HFFc6 (cell line): ENCODE data around the gene NTNG1. TPM values are rescaled to one million over a fixed set of nuclear protein-coding genes. Genes with fewer than 3 reads are reported as not detected.

Source experiments
- DNase-seq: peaks from one replicate; pipeline ENCODE4 v3.0.0-alpha.2; 2018
- H3K27ac Mint-ChIP-seq: 2 replicates; pipeline ENCODE4 v1.8.0; 2020; ENCODE audit warnings: mild to moderate bottlenecking, mixed read lengths
- H3K27me3 Mint-ChIP-seq: 2 replicates; pipeline ENCODE4 v1.8.0; 2021; ENCODE audit warnings: mild to moderate bottlenecking, moderate library complexity, mixed read lengths; ENCODE audit not compliant: insufficient read depth
- H3K36me3 Mint-ChIP-seq: 2 replicates; pipeline ENCODE4 v1.8.0; 2021; ENCODE audit warnings: low read depth, mixed read lengths
- H3K4me1 Mint-ChIP-seq: 2 replicates; pipeline ENCODE4 v1.8.0; 2020; ENCODE audit warnings: low read depth, mixed read lengths
- H3K4me3 Mint-ChIP-seq: 2 replicates; pipeline ENCODE4 v1.8.0; 2020; ENCODE audit warnings: mild to moderate bottlenecking, moderate library complexity, mixed read lengths
- H3K9me3 Mint-ChIP-seq: 2 replicates; pipeline ENCODE4 v1.8.0; 2020; ENCODE audit warnings: mild to moderate bottlenecking, mixed read lengths
- total RNA-seq, 6 experiments: library from RNA; stranded (reverse); fragmentation: NEBNext Ultra II Directional; extraction: Animal tissue kit (Norgen Biotek cat#: 25700); gene quantifications; 2 replicates in 1 of 6; 3 replicates in 5 of 6; pipeline ENCODE4 v1.2.3, GENCODE V29; 2021
- TF ChIP-seq, protein P1 (sequence below): fragments of 200-600 bp; sonication (generic); IDR thresholded peaks from 2 replicates; pipeline ENCODE4 v1.5.0; 2021; ENCODE audit warnings: antibody characterized with exemption, mild to moderate bottlenecking

Gene NTNG1
- total RNA-seq, 6 experiments from 2014 or later = 1.3 to 8.0 (median 2.2) TPM

DNA sequence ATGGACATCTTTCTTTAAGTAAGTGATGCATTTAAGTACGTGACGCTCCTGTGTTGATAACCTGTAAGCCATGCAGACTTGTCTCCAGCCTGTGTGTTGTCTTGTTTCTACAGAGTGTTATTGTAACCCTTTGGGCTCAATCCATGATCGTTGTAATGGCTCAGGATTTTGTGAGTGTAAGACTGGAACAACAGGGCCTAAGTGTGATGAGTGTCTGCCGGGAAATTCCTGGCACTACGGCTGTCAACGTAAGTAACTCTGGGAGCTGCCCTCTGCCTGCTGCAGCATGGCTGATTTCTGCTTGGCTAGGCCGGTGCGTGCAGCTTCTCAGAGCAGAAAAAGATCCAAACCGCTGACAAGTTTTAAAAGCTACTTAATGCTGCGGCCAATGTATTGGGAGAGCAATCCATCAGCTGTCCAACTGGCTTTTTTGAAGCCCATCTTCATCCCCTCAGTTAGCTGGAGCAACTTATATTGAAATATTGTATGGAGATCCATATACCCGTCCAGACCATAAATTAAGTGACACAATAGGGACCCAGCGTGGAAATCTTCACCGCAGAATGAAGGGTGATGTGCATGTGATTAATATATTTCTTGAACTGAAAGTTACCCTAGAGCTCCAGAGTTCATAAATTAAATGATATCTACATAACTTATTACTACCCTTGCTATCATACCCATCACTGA is 295.9 kb downstream of the NTNG1 start:
- Mint-ChIP-seq H3K9me3 (peaks cover 17% of the 10 kb centered on the region), H3K4me3 (no peak overlapping the region), H3K36me3 (no peaks in the 10 kb centered on the region)

GRCh38 chr1:107439567-107439966 is 298.7 kb downstream of the NTNG1 start:
- peaks cover 17% of the 10 kb centered on the region for H3K9me3 Mint-ChIP-seq
- H3K4me3 Mint-ChIP-seq = no peak overlapping the region
- H3K27ac Mint-ChIP-seq = no peak overlapping the region
- DNase-seq = no peak
- no peaks in the 10 kb centered on the region for H3K4me1 Mint-ChIP-seq
- no peaks in the 10 kb centered on the region for H3K36me3 Mint-ChIP-seq
- no peaks in the 10 kb centered on the region for H3K27me3 Mint-ChIP-seq
- TF ChIP-seq, protein P1, sequence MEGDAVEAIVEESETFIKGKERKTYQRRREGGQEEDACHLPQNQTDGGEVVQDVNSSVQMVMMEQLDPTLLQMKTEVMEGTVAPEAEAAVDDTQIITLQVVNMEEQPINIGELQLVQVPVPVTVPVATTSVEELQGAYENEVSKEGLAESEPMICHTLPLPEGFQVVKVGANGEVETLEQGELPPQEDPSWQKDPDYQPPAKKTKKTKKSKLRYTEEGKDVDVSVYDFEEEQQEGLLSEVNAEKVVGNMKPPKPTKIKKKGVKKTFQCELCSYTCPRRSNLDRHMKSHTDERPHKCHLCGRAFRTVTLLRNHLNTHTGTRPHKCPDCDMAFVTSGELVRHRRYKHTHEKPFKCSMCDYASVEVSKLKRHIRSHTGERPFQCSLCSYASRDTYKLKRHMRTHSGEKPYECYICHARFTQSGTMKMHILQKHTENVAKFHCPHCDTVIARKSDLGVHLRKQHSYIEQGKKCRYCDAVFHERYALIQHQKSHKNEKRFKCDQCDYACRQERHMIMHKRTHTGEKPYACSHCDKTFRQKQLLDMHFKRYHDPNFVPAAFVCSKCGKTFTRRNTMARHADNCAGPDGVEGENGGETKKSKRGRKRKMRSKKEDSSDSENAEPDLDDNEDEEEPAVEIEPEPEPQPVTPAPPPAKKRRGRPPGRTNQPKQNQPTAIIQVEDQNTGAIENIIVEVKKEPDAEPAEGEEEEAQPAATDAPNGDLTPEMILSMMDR = no peak

More for the DNA sequence above, 295.9 kb downstream of the NTNG1 start:
- no peak overlapping the region for H3K27ac Mint-ChIP-seq
- DNase-seq = no peak
- TF ChIP-seq, protein P1 = no peak
- no peaks in the 10 kb centered on the region for H3K27me3 Mint-ChIP-seq
- no peaks in the 10 kb centered on the region for H3K4me1 Mint-ChIP-seq

- no peaks in the 10 kb centered on the region for H3K36me3 Mint-ChIP-seq
- H3K27me3 Mint-ChIP-seq = no peaks in the 10 kb centered on the region
- H3K9me3 Mint-ChIP-seq = peaks cover 13% of the 10 kb centered on the region
- H3K4me1 Mint-ChIP-seq = no peaks in the 10 kb centered on the region
- H3K27ac Mint-ChIP-seq = no peak overlapping the region
- no peak overlapping the region for H3K4me3 Mint-ChIP-seq
- TF ChIP-seq, protein P1 = no peak
- no peak for DNase-seq
Measured at GRCh38 chr1:107442551-107442950, 301.7 kb downstream of the NTNG1 start.

- TF ChIP-seq, protein P1 = no peak
- Mint-ChIP-seq H3K9me3 (peaks cover 13% of the 10 kb centered on the region), H3K36me3 (no peaks in the 10 kb centered on the region), H3K4me1 (no peaks in the 10 kb centered on the region), H3K27ac (no peak overlapping the region), H3K27me3 (no peaks in the 10 kb centered on the region), H3K4me3 (no peak overlapping the region)
- DNase-seq = no peak
Measured at GRCh38 chr1:107443027-107443426, 302.2 kb downstream of the NTNG1 start.

- no peak for DNase-seq
- H3K9me3 Mint-ChIP-seq = peaks cover 7% of the 10 kb centered on the region
- H3K4me3 Mint-ChIP-seq = no peak overlapping the region
- H3K27ac Mint-ChIP-seq = no peak overlapping the region
- H3K36me3 Mint-ChIP-seq = no peaks in the 10 kb centered on the region
- no peaks in the 10 kb centered on the region for H3K27me3 Mint-ChIP-seq
- no peaks in the 10 kb centered on the region for H3K4me1 Mint-ChIP-seq
- TF ChIP-seq, protein P1 = no peak
Measured at GRCh38 chr1:107443860-107444259, 303.0 kb downstream of the NTNG1 start.
